Neural cell (in vitro differentiated cells): Measurements from ENCODE around the gene UBA3. TPM values are rescaled to one million over a fixed set of nuclear protein-coding genes. Genes with fewer than 3 reads are reported as not detected.

Experiments used
- H2AFZ ChIP-seq: fragments of 200-600, 300-800 bp; sonication (generic), shearing (Covaris generic); 2 replicates; pipeline ENCODE4 v1.6.0; 2014; ENCODE audit warnings: low read depth, mild to moderate bottlenecking, antibody characterized with exemption, low read length, moderate library complexity
- H3F3A ChIP-seq: fragments of 200-600 bp; shearing (Covaris generic); 2 replicates; pipeline ENCODE4 v1.6.1; 2016; ENCODE audit warnings: mild to moderate bottlenecking, moderate library complexity, mixed read lengths, antibody characterized with exemption, low read length; ENCODE audit not compliant: insufficient read depth, poor library complexity, severe bottlenecking
- H3K27ac ChIP-seq: fragments of 200-600, 300-800 bp; sonication (generic), shearing (Covaris generic); 2 replicates; pipeline ENCODE4 v1.5.1; 2014; ENCODE audit warnings: mild to moderate bottlenecking, low read length, moderate library complexity
- H3K27me3 ChIP-seq: fragments of 300-800, 200-600 bp; sonication (generic), shearing (Covaris generic); 2 replicates; pipeline ENCODE4 v1.6.0; 2014; ENCODE audit warnings: mild to moderate bottlenecking, low read depth, low read length, moderate library complexity; ENCODE audit not compliant: insufficient read depth
- H3K36me3 ChIP-seq: fragments of 300-800, 200-600 bp; sonication (generic), shearing (Covaris generic); 2 replicates; pipeline ENCODE4 v1.5.1; 2014; ENCODE audit warnings: mild to moderate bottlenecking, antibody characterized with exemption, low read length, moderate library complexity; ENCODE audit not compliant: insufficient read depth
- H3K4me2 ChIP-seq: fragments of 300-800, 200-600 bp; sonication (generic), shearing (Covaris generic); 2 replicates; pipeline ENCODE4 v1.6.0; 2014; ENCODE audit warnings: mild to moderate bottlenecking, low read length
- H3K4me3 ChIP-seq: fragments of 300-800, 200-600 bp; sonication (generic), shearing (Covaris generic); 2 replicates; pipeline ENCODE4 v1.5.1; 2014; ENCODE audit warnings: mild to moderate bottlenecking, low read length, moderate library complexity
- H3K79me2 ChIP-seq: fragments of 200-600 bp; shearing (Covaris generic); replicated peaks from 2 replicates; pipeline ENCODE4 v1.6.0; 2014; ENCODE audit warnings: mild to moderate bottlenecking, low read length, moderate library complexity; ENCODE audit not compliant: insufficient read depth
- H3K9ac ChIP-seq: fragments of 300-800, 200-600 bp; sonication (generic), shearing (Covaris generic); 2 replicates; pipeline ENCODE4 v1.6.1; 2016; ENCODE audit warnings: mild to moderate bottlenecking, low read length, mixed read lengths
- H3K9me2 ChIP-seq: fragments of 200-600 bp; shearing (Covaris generic); 2 replicates; pipeline ENCODE4 v1.6.1; 2016; ENCODE audit warnings: mild to moderate bottlenecking, low read length, mixed read lengths; ENCODE audit not compliant: insufficient read depth
- H3K9me3 ChIP-seq: fragments of 200-600, 300-800 bp; sonication (generic), shearing (Covaris generic); 2 replicates; pipeline ENCODE4 v1.6.1; 2016; ENCODE audit warnings: mild to moderate bottlenecking, mixed run types, low read length, moderate library complexity, mixed read lengths
- H4K20me1 ChIP-seq: fragments of 200-600 bp; shearing (Covaris generic); 2 replicates; pipeline ENCODE4 v1.6.1; 2016; ENCODE audit warnings: mild to moderate bottlenecking, mixed run types; ENCODE audit not compliant: insufficient read depth
- CTCF ChIP-seq: fragments of 450-650 bp; IDR thresholded peaks from 2 replicates; pipeline ENCODE4 v1.5.1; 2014; ENCODE audit warnings: antibody characterized with exemption, mild to moderate bottlenecking, moderate library complexity; ENCODE audit not compliant: poor library complexity, severe bottlenecking
- EP300 ChIP-seq: fragments of 450-650 bp; conservative IDR thresholded peaks from 2 replicates; pipeline ENCODE4 v1.6.1; 2014; ENCODE audit warnings: antibody characterized with exemption, mild to moderate bottlenecking, moderate library complexity; ENCODE audit not compliant: poor library complexity, severe bottlenecking
- EZH2 ChIP-seq: fragments of 200-600, 300-800 bp; shearing (Covaris generic), sonication (generic); IDR thresholded peaks from 2 replicates; pipeline ENCODE4 v1.6.1; 2014; ENCODE audit warnings: antibody characterized with exemption, low read length, borderline replicate concordance, mild to moderate bottlenecking; ENCODE audit not compliant: insufficient read depth, poor library complexity, severe bottlenecking
- MXI1 ChIP-seq: fragments of 450-650 bp; conservative IDR thresholded peaks from 2 replicates; pipeline ENCODE4 v1.6.1; 2014; ENCODE audit warnings: antibody characterized with exemption, mild to moderate bottlenecking; ENCODE audit not compliant: poor library complexity, severe bottlenecking
- POLR2AphosphoS5 ChIP-seq: IDR thresholded peaks from 2 replicates; pipeline ENCODE4 v1.6.1; 2012
- RAD21 ChIP-seq: fragments of 450-650 bp; conservative IDR thresholded peaks from 2 replicates; pipeline ENCODE4 v1.6.1; 2014; ENCODE audit warnings: antibody characterized with exemption, mild to moderate bottlenecking, moderate library complexity
- REST ChIP-seq: IDR thresholded peaks from 2 replicates; pipeline ENCODE4 v1.6.1; 2012; ENCODE audit warnings: borderline replicate concordance
- SMC3 ChIP-seq: fragments of 450-650 bp; conservative IDR thresholded peaks from 2 replicates; pipeline ENCODE4 v1.6.1; 2014; ENCODE audit warnings: antibody characterized with exemption, mild to moderate bottlenecking, moderate library complexity; ENCODE audit not compliant: poor library complexity
- TAF1 ChIP-seq: IDR thresholded peaks from 2 replicates; pipeline ENCODE4 v1.6.1; 2012; ENCODE audit warnings: low read depth
- polyA plus RNA-seq: library from polyadenylated mRNA; depleted of rRNA; stranded (reverse); fragments of >200 nt; gene quantifications from 2 replicates; pipeline ENCODE4 v1.2.3, GENCODE V29; 2014

The UBA3 gene
- polyA plus RNA-seq, 1 donor from 2014 or later = 168 TPM

DNA sequence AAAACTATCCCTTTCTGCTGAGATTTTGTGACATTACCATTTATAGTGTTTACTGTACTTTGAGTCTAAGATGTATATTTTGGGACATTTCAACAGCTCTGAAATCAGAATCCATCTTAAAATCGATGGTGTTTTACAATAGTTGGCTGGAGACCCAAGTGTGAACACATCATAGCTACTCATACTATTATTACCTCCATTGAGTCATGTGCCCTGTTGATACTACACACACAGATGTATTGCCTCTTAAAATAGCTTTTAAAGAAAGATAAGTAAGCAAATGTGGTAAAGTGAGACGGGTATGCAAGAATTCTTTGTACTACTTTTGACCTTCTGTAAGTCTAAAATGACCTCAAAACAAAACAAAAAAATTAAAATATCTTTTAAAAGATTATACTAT lies 35.6 kb upstream of the UBA3 start:
- no peaks in the 10 kb centered on the region for H4K20me1 ChIP-seq
- H3K9me2 ChIP-seq = no peaks in the 10 kb centered on the region
- no peak overlapping the region for H3K27ac ChIP-seq
- no peak overlapping the region for H3K9ac ChIP-seq
- TF ChIP-seq EZH2 = no peak
- no peaks in the 10 kb centered on the region for H3F3A ChIP-seq
- H3K4me3 ChIP-seq = no peak overlapping the region
- H2AFZ ChIP-seq = no peak overlapping the region
- no peaks in the 10 kb centered on the region for H3K36me3 ChIP-seq
- no peaks in the 10 kb centered on the region for H3K27me3 ChIP-seq
- no peaks in the 10 kb centered on the region for H3K9me3 ChIP-seq
- H3K4me2 ChIP-seq = no peak overlapping the region
- H3K79me2 ChIP-seq = no peaks in the 10 kb centered on the region

DNA sequence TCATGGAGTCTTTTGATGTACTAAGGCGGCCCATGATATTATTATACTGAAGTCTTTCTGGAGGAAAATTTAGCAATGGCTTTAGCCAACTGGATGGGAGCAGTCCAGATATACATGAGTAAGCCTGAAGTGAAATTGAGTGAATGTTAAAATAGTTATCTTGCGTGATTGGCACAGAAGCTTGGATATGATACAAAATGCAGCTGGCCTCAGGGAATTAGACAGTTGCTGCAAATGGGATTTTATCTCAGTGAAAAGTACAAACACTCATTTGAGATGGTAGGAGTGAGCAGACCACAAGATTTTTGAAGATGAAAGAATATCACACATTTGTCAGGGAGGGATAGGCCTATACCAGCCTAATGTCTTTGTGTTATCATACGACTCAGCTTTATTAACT lies 33.4 kb upstream of the UBA3 start:
- TF ChIP-seq RAD21 (no peak), TAF1 (no peak), CTCF (no peak), POLR2AphosphoS5 (no peak), SMC3 (no peak), EZH2 (no peak), EP300 (no peak), MXI1 (no peak), REST (no peak)
- no peak overlapping the region for H3K4me3 ChIP-seq
- no peak overlapping the region for H3K27ac ChIP-seq

DNA sequence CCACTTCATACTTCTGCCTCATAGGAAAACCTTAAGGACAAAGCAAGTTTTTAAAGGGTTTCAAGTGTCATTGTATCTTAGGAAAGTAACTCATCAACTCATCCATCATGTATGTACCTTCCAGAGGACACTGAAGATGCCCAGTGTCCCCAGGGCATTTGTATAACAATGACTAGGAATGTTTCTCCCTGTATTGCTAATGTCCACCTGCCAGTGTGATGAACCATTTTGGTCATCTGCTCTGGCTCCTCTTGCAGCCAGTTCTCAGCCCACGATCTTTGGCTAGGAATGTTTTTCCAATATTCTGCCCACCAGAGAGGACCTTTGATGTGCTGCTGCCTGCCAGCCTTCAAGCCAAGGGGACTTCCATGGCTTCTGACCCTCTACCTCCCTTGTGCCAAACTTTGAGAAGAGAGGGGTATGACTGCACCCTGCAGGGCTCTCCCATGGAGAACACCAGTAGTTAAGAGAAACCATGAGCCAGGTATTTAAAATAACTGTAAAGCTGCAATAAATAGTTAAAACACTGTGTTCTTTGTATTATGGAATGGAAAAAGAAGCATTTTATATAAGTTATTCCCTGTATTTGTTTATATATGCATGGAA lies 30.9 kb upstream of the UBA3 start:
- Histone ChIP-seq H3K36me3 (no peaks in the 10 kb centered on the region), H3K79me2 (no peaks in the 10 kb centered on the region), H3K9me3 (no peaks in the 10 kb centered on the region), H3F3A (no peaks in the 10 kb centered on the region), H2AFZ (no peak overlapping the region), H3K27me3 (no peaks in the 10 kb centered on the region), H3K27ac (no peak overlapping the region), H3K4me2 (no peak overlapping the region), H4K20me1 (no peaks in the 10 kb centered on the region), H3K9me2 (no peaks in the 10 kb centered on the region), H3K9ac (no peak overlapping the region), H3K4me3 (no peak overlapping the region)
- TF ChIP-seq POLR2AphosphoS5 (no peak), CTCF (no peak), EP300 (no peak), RAD21 (no peak), EZH2 (no peak), SMC3 (no peak), TAF1 (no peak), MXI1 (no peak)

More for the DNA sequence above, 33.4 kb upstream of the UBA3 start:
- H3K36me3 ChIP-seq = no peaks in the 10 kb centered on the region
- H2AFZ ChIP-seq = no peak overlapping the region
- H3K79me2 ChIP-seq = no peaks in the 10 kb centered on the region
- no peaks in the 10 kb centered on the region for H4K20me1 ChIP-seq
- no peaks in the 10 kb centered on the region for H3K9me2 ChIP-seq
- H3K4me2 ChIP-seq = no peak overlapping the region
- no peak overlapping the region for H3K9ac ChIP-seq
- H3F3A ChIP-seq = no peaks in the 10 kb centered on the region
- H3K27me3 ChIP-seq = no peaks in the 10 kb centered on the region
- no peaks in the 10 kb centered on the region for H3K9me3 ChIP-seq
